Prostate gland (tissue), 2 donors: ENCODE measurements around the gene TAB2. TPM values are rescaled to one million over a fixed set of nuclear protein-coding genes. Genes with fewer than 3 reads are reported as not detected.

Experiments
- DNase-seq: peaks from one replicate; pipeline ENCODE4 v3.0.0-alpha.2; 2019; ENCODE audit warnings: low spot score
- H3K27ac ChIP-seq, 2 donors: fragments of 200-600 bp; sonication (generic); 2 replicates each; pipeline ENCODE4 v1.5.1; 2017 to 2019
- H3K27me3 ChIP-seq: fragments of 200-600 bp; sonication (generic); replicated peaks from 2 replicates; pipeline ENCODE4 v1.5.1; 2019; ENCODE audit not compliant: insufficient read depth
- H3K36me3 ChIP-seq, 2 donors: fragments of 200-600 bp; sonication (generic); 1 replicate in 1 of 2; 2 replicates in 1 of 2; pipeline versions ENCODE4 v1.5.1 to v1.8.1; 2017 to 2019
- H3K4me1 ChIP-seq: fragments of 200-600 bp; sonication (generic); replicated peaks from 2 replicates; pipeline ENCODE4 v1.5.1; 2019
- H3K4me3 ChIP-seq, 2 donors: fragments of 200-600 bp; sonication (generic); 2 replicates each; pipeline ENCODE4 v1.5.1; 2017 to 2019
- H3K9me3 ChIP-seq: fragments of 200-600 bp; sonication (generic); 2 replicates; pipeline ENCODE4 v1.5.1; 2017
- POLR2A ChIP-seq: fragments of 450-650 bp; IDR thresholded peaks from one replicate; pipeline ENCODE4 v1.6.1; 2016; ENCODE audit warnings: antibody characterized with exemption, mild to moderate bottlenecking
- POLR2AphosphoS5 ChIP-seq: sonication (generic); formaldehyde crosslinking; IDR thresholded peaks from one replicate; pipeline ENCODE4 v1.6.1; 2017; ENCODE audit warnings: antibody characterized with exemption
- WGBS: methylation state at CpG from one replicate; pipeline ENCODE4 v1.1.5; 2018; 5-methylcytosine and 5-hydroxymethylcytosine counted together
- intact Hi-C: fragments of 100-400 bp; cut with DNase I; formaldehyde crosslinking; loops from one replicate; pipeline ENCODE4 v1.14.2; 2022
- total RNA-seq, 2 donors: library from RNA; depleted of rRNA; stranded (reverse); fragments of >200 nt; gene quantifications; one replicate each; pipeline ENCODE4 v1.1.0, GENCODE V29; 2016
- TF ChIP-seq, protein P1 (sequence below), 4 experiments: fragments of 200-600 bp in 2 of 4; fragments of 450-650 bp in 2 of 4; sonication (generic) in 2 of 4; IDR thresholded peaks; 1 replicate in 3 of 4; 2 replicates in 1 of 4; pipeline ENCODE4 v1.5.1; 2016 to 2019; ENCODE audit warnings: antibody characterized with exemption in 4 of 4, mild to moderate bottlenecking in 2 of 4, moderate library complexity in 2 of 4

TAB2 gene
- total RNA-seq, 2 donors from 2014 or later, result 58.8 to 66.3 TPM

DNA sequence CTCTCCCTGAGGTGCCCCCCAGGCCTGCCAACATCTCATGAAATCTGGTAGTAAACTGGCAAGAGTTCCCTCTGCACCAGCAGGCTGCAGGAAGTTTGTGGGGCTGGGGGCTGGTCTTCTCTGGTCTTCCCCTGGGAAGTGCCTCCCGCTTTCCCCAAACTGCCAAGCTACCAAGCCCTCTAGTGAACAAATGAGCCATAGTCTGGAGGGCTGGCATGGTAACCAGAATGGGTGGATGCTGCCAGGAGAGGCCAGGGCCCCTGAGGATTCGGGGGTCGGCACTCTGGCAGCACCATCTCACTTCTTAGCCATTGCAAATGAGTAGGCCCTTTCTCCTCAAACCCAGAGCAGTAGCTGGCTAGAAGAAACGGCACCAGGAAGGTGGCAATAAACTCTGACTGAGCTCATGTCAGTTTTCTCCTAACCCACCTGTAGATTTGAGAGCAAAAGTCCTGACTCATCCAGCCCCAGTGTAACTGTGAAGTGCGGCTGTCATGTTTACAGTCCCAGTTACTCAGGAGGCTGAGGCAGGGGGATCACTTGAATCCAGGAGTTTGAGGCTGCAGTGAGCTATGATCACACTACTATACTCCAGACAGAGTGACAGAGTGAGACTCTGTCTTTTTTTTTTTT is 131.4 kb downstream of the TAB2 start:
- TF ChIP-seq POLR2AphosphoS5 (no peak), POLR2A (no peak)
- TF ChIP-seq, protein P1, sequence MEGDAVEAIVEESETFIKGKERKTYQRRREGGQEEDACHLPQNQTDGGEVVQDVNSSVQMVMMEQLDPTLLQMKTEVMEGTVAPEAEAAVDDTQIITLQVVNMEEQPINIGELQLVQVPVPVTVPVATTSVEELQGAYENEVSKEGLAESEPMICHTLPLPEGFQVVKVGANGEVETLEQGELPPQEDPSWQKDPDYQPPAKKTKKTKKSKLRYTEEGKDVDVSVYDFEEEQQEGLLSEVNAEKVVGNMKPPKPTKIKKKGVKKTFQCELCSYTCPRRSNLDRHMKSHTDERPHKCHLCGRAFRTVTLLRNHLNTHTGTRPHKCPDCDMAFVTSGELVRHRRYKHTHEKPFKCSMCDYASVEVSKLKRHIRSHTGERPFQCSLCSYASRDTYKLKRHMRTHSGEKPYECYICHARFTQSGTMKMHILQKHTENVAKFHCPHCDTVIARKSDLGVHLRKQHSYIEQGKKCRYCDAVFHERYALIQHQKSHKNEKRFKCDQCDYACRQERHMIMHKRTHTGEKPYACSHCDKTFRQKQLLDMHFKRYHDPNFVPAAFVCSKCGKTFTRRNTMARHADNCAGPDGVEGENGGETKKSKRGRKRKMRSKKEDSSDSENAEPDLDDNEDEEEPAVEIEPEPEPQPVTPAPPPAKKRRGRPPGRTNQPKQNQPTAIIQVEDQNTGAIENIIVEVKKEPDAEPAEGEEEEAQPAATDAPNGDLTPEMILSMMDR (IDR thresholded peaks at IDR 0.05), result no peak
- intact Hi-C loops, result no loop called here
- H3K4me1 ChIP-seq, result peaks cover 3% of the 10 kb centered on the region
- WGBS, result 72% methylated on average over 5 of the region's 5 CpGs
- no peaks in the 10 kb centered on the region for H3K27me3 ChIP-seq
- H3K27ac ChIP-seq, result no peak overlapping the region
- no peak for DNase-seq
- H3K9me3 ChIP-seq, result no peaks in the 10 kb centered on the region
- H3K4me3 ChIP-seq, result no peak overlapping the region
- no peaks in the 10 kb centered on the region for H3K36me3 ChIP-seq

DNA sequence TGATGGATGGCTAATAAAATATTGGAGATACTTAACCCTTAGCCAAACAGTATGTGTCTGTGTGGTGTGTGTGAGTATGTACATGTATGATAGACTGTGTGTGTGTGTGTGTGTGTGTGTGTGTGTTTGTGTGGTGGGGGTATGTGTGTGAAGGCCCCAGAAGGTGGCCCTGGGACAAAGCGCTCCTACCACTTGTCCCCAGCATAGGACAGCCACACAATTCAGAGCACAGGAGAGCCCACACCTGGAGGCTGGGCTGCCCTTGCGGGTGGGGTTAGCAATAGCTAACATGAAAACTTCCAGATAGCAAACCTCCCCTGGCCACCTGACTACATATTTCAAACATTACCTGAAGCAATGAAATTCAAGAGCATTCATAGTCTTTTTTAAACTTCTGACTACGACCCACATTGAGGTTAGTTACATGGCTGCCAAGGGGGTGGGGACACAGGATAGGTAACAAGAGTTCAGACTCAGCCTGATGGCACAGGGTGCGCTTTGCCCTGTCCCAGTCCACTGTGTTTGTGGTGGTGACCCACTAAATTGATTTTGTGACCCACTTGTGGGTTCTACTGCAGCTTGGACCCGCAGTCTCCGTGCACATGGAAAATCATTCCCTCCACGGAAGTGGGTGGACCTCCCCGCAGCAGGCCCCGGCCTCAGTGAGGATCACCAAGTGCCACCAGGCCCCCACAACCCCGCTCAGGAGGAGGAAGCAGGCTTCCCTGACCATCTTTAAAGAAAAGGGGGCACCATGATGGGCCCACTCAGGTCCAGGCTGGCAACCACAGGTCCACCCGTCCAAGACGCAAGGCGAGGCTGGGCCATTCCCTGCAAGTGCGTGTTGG is 132.5 kb downstream of the TAB2 start:
- H3K9me3 ChIP-seq, result no peaks in the 10 kb centered on the region
- H3K4me3 ChIP-seq, result peak overlapping the region; percentile 38 to 42
- intact Hi-C loops, result loop anchor here (5.0 to 10.0 kb wide), 2 partner anchors 55 to 418 kb away; no protein-coding TSS in a partner anchor
- TF ChIP-seq POLR2A (no peak), POLR2AphosphoS5 (no peak)
- TF ChIP-seq, protein P1 (IDR thresholded peaks at IDR 0.05), result no peak
- WGBS, result 79% methylated on average over 11 of the region's 14 CpGs
- DNase-seq, result no peak
- H3K27ac ChIP-seq, result no peak overlapping the region
- no peaks in the 10 kb centered on the region for H3K27me3 ChIP-seq
- no peaks in the 10 kb centered on the region for H3K36me3 ChIP-seq
- peaks cover 8% of the 10 kb centered on the region for H3K4me1 ChIP-seq

DNA sequence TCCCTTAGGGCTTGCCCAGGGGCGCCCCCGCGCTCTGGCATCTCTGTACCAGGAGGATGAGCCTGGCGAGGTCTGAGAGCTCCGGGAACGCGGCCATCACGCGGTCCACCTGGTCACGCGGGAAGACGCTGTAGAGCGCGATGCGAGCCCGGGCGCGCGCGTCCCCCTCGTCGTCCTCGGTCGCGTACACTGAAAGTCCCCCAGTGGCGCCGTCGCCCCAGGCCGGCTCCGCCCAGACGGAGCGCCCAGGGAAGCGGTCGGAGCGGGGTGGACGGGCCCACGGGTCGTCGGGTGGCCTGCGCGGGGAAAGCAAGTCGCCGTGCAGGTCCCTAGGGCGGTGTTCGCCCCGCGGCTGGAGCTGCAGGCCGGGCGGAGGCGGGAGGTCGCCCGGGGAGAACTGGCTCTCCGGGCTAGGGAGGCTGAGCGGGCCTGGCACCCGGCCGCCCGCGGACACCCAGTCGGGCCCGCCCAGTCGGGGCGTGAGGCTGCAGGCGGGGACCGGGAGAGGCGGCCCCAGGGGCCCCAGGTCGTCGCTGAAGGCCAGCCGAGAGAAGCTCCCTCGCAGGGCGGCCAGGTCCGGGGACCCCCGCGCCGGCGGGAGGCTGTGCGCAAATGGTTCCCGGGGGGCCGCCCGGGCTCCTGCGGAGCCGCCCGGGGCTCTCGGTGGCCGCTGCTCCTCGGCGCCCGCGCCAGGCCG is 133.3 kb downstream of the TAB2 start:
- 7% methylated on average over 72 of the region's 89 CpGs for WGBS
- no peak for DNase-seq
- H3K36me3 ChIP-seq, result no peaks in the 10 kb centered on the region
- TF ChIP-seq POLR2AphosphoS5, result no peak
- no peak for TF ChIP-seq POLR2A
- TF ChIP-seq, protein P1 (IDR thresholded peaks at IDR 0.05), result no peak
- no peaks in the 10 kb centered on the region for H3K27me3 ChIP-seq
- H3K9me3 ChIP-seq, result no peaks in the 10 kb centered on the region
- intact Hi-C loops, result loop anchor here (5.0 to 10.0 kb wide), 2 partner anchors 54 to 419 kb away; no protein-coding TSS in a partner anchor
- H3K4me1 ChIP-seq, result peaks cover 8% of the 10 kb centered on the region
- H3K4me3 ChIP-seq, result peak overlapping the region; percentile 38 to 42
- H3K27ac ChIP-seq, result peak overlapping the region in 1 of 2 donors; percentile 27

DNA sequence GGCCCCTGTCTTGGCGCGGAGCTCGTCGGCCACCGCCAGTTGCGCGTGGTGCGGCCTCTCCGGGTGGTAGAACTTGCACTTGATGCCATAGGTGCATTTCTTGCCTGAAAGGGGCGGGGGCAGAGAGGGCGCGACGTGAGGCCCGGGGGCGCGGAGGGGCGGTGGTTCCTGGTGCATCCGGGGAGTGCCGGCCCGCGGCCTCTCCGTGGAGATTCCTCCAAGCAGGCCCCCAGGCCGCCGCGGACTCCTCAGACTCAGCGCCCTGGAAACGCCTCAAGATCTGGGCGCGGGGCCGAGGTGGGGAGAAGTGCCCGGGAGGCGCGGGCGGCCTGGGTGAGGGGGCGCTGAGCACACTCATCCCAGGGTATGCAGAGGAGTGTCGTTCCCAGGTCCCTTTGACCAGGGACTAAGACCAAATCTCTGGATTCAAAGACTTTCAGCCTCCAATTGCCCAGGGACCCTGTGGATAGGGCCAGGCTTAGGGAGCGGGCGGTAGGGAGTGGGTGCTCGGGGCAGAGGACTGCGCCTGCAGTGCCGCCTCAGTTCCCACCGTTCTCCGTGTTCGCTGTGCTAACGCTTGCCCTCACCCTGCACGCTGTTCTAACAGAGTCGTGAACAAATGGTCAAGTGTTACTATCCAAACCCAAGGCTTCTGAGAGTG is 134.0 kb downstream of the TAB2 start:
- H3K36me3 ChIP-seq, result no peaks in the 10 kb centered on the region
- TF ChIP-seq POLR2AphosphoS5, result no peak
- TF ChIP-seq, protein P1 (IDR thresholded peaks at IDR 0.05), result no peak
- no peak for TF ChIP-seq POLR2A
- intact Hi-C loops, result loop anchor here (5.0 to 10.0 kb wide), 2 partner anchors 53 to 419 kb away; no protein-coding TSS in a partner anchor
- peaks cover 8% of the 10 kb centered on the region for H3K4me1 ChIP-seq
- H3K9me3 ChIP-seq, result no peaks in the 10 kb centered on the region
- DNase-seq, result no peak
- WGBS, result 54% methylated on average over 32 of the region's 47 CpGs
- no peaks in the 10 kb centered on the region for H3K27me3 ChIP-seq
- peak overlapping the region; percentile 38 to 42 for H3K4me3 ChIP-seq
- H3K27ac ChIP-seq, result peak overlapping the region in 1 of 2 donors; percentile 27
